ENCODE results near the gene C5AR2.

The C5AR2 gene

GRCh38 chr19:47390533-47391488 lies 58.8 kb downstream of the C5AR2 start:
- Histone ChIP-seq H2AFZ (no peak overlapping the region), H3K9me3 (ENCODE audit: control insufficient read depth, low read length) (no peaks in the 10 kb centered on the region), H3K36me3 (ENCODE audit: control insufficient read depth, insufficient read depth, low read length) (no peaks in the 10 kb centered on the region), H3K4me3 (ENCODE audit: low read depth, low read length) (no peak overlapping the region), H3K4me1 (no peaks in the 10 kb centered on the region), H3K79me2 (no peaks in the 10 kb centered on the region), H3K4me2 (ENCODE audit: low read length) (no peak overlapping the region), H3K27me3 (ENCODE audit: control insufficient read depth, insufficient read depth, low read length) (no peaks in the 10 kb centered on the region), H3K27ac (no peak overlapping the region), H3K9ac (no peak overlapping the region)
- no peak for TF ChIP-seq CTCF (IDR thresholded peaks at IDR 0.05)

- Histone ChIP-seq H3K9me3 (ENCODE audit: control insufficient read depth, low read length) (no peaks in the 10 kb centered on the region), H3K27ac (no peak overlapping the region), H3K79me2 (no peaks in the 10 kb centered on the region), H3K9ac (no peak overlapping the region), H3K4me3 (ENCODE audit: low read depth, low read length) (no peak overlapping the region), H3K4me1 (no peaks in the 10 kb centered on the region), H2AFZ (no peak overlapping the region), H3K4me2 (ENCODE audit: low read length) (no peak overlapping the region), H3K27me3 (ENCODE audit: control insufficient read depth, insufficient read depth, low read length) (no peaks in the 10 kb centered on the region), H3K36me3 (ENCODE audit: control insufficient read depth, insufficient read depth, low read length) (no peaks in the 10 kb centered on the region)
- TF ChIP-seq CTCF (IDR thresholded peaks at IDR 0.05), result peak; percentile 79
Measured at GRCh38 chr19:47391510-47392223, 59.7 kb downstream of the C5AR2 start.

Measured in parathyroid adenoma (tissue), 2 donors.